SU-DHL-6 (cell line): Measurements from ENCODE around the gene ASB2.
A peak's percentile ranks its signal among the peaks of the same experiment; 100 is the strongest.

Experiments used
- H2AFZ ChIP-seq: fragments of 200-600 bp; sonication (generic); 2 replicates; pipeline ENCODE4 v1.6.1; 2014; ENCODE audit warnings: low read depth, mild to moderate bottlenecking, moderate library complexity, mixed read lengths, antibody characterized with exemption, low read length; ENCODE audit not compliant: severe bottlenecking
- H3F3A ChIP-seq: fragments of 200-600 bp; shearing (Covaris generic); 2 replicates; pipeline ENCODE4 v1.6.0; 2016; ENCODE audit warnings: antibody characterized with exemption, mild to moderate bottlenecking; ENCODE audit not compliant: insufficient read depth
- H3K27ac ChIP-seq: fragments of 200-600 bp; sonication (generic); 2 replicates; pipeline ENCODE4 v1.5.1; 2016; ENCODE audit warnings: low read depth, mild to moderate bottlenecking, low read length, moderate library complexity, mixed read lengths
- H3K27me3 ChIP-seq: fragments of 200-600 bp; sonication (generic), shearing (Covaris generic); 2 replicates; pipeline ENCODE4 v1.6.0; 2014; ENCODE audit warnings: mild to moderate bottlenecking, low read length
- H3K36me3 ChIP-seq: fragments of 200-600 bp; sonication (generic); 2 replicates; pipeline ENCODE4 v1.6.1; 2014; ENCODE audit warnings: mild to moderate bottlenecking, low read length, mixed read lengths
- H3K4me2 ChIP-seq: fragments of 300-600, 200-600 bp; shearing (Covaris generic), sonication (generic); 2 replicates; pipeline ENCODE4 v1.6.0; 2014; ENCODE audit warnings: low read length, low read depth, mild to moderate bottlenecking; ENCODE audit not compliant: poor library complexity, severe bottlenecking
- H3K4me3 ChIP-seq: fragments of 200-600 bp; sonication (generic); 2 replicates; pipeline ENCODE4 v1.5.1; 2014; ENCODE audit warnings: antibody characterized with exemption, low read length, mild to moderate bottlenecking, mixed read lengths; ENCODE audit not compliant: insufficient read depth, poor library complexity, severe bottlenecking
- H3K79me2 ChIP-seq: fragments of 200-600 bp; sonication (generic); 2 replicates; pipeline ENCODE4 v1.6.1; 2014; ENCODE audit warnings: mild to moderate bottlenecking, low read length, moderate library complexity; ENCODE audit not compliant: insufficient read depth
- H3K9ac ChIP-seq: fragments of 200-600 bp; sonication (generic); 2 replicates; pipeline ENCODE4 v1.7.0; 2014; ENCODE audit warnings: mild to moderate bottlenecking, low read length
- H3K9me2 ChIP-seq: fragments of 200-600 bp; sonication (generic); replicated peaks from 2 replicates; pipeline ENCODE4 v1.6.1; 2014; ENCODE audit warnings: low read length; ENCODE audit not compliant: insufficient read depth
- H3K9me3 ChIP-seq: fragments of 200-600 bp; sonication (generic); 2 replicates; pipeline ENCODE4 v1.6.1; 2014; ENCODE audit warnings: low read length, mixed read lengths; ENCODE audit not compliant: insufficient read depth
- H4K20me1 ChIP-seq: fragments of 200-600 bp; sonication (generic); 2 replicates; pipeline ENCODE4 v1.6.1; 2014; ENCODE audit warnings: low read depth, mild to moderate bottlenecking, antibody characterized with exemption, low read length, moderate library complexity, mixed read lengths
- EZH2phosphoT487 ChIP-seq: fragments of 200-600 bp; sonication (generic), shearing (Covaris generic); conservative IDR thresholded peaks from 2 replicates; pipeline ENCODE4 v1.6.1; 2018; ENCODE audit warnings: mild to moderate bottlenecking, antibody characterized with exemption, low read length, moderate library complexity, mixed read lengths
- TF ChIP-seq, protein P1 (sequence below): fragments of 200-600 bp; sonication (generic); IDR thresholded peaks from one replicate; pipeline ENCODE4 v1.5.1; 2017; ENCODE audit warnings: antibody characterized with exemption, mild to moderate bottlenecking, low read length, moderate library complexity; ENCODE audit not compliant: insufficient read depth, poor library complexity, severe bottlenecking

ASB2 gene

DNA sequence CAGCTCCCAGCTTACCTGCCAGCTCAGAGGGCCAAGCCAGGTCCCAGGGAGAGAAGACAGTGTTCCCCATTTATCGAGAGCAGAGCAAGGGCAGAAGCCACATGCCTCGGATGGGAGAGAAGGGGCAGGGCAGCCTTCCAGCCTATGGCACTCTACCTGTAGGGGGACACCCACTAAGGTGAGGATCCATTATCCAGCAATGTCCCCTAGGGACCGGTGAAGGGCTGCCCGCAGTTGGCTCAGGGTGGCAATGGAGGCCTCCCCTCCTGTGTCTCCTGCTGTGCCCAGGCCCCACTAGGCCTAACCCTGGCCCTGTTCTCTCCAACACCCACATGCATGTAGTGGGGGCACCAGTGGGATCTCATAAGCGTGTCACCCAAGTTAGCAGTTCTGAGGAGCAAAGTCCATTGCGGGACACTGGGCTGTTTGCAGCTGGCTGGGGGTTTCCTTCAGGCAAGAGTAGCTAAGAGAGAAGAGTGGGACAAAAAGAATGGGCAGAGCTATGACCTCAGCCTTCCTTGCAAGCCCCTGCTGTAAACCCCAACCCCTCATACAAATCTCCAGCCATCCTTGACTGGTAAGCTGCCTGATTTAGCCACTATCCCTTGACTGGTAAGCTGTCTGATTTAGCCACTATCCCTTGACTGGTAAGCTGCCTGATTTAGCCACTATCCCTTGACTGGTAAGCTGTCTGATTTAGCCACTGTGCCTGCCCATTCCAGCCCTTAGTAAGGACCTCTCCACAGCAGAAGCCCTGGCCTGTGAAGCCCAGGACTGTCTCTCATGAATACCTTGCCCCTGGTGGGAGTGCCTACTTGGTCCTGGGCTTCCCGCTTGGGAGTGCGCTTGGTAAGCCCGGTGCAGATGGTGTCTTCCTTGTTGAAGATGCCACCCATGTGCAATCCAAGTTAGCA, 5.2 kb upstream of the ASB2 start:
- no peak overlapping the region for H2AFZ ChIP-seq
- H3K36me3 ChIP-seq = peaks cover 2% of the 10 kb centered on the region; the same call in 1 of the 2 replicates
- H4K20me1 ChIP-seq = no peaks in the 10 kb centered on the region
- peaks cover 8% of the 10 kb centered on the region; the same call in 1 of the 2 replicates for H3K9me3 ChIP-seq
- peaks cover 29% of the 10 kb centered on the region for H3F3A ChIP-seq
- no peak for TF ChIP-seq EZH2phosphoT487
- TF ChIP-seq, protein P1, sequence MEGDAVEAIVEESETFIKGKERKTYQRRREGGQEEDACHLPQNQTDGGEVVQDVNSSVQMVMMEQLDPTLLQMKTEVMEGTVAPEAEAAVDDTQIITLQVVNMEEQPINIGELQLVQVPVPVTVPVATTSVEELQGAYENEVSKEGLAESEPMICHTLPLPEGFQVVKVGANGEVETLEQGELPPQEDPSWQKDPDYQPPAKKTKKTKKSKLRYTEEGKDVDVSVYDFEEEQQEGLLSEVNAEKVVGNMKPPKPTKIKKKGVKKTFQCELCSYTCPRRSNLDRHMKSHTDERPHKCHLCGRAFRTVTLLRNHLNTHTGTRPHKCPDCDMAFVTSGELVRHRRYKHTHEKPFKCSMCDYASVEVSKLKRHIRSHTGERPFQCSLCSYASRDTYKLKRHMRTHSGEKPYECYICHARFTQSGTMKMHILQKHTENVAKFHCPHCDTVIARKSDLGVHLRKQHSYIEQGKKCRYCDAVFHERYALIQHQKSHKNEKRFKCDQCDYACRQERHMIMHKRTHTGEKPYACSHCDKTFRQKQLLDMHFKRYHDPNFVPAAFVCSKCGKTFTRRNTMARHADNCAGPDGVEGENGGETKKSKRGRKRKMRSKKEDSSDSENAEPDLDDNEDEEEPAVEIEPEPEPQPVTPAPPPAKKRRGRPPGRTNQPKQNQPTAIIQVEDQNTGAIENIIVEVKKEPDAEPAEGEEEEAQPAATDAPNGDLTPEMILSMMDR = no peak
- no peaks in the 10 kb centered on the region for H3K9me2 ChIP-seq
- H3K27ac ChIP-seq = no peak overlapping the region
- no peak overlapping the region for H3K9ac ChIP-seq
- H3K79me2 ChIP-seq = no peaks in the 10 kb centered on the region
- H3K4me3 ChIP-seq = no peak overlapping the region
- H3K4me2 ChIP-seq = no peak overlapping the region
- H3K27me3 ChIP-seq = no peaks in the 10 kb centered on the region

DNA sequence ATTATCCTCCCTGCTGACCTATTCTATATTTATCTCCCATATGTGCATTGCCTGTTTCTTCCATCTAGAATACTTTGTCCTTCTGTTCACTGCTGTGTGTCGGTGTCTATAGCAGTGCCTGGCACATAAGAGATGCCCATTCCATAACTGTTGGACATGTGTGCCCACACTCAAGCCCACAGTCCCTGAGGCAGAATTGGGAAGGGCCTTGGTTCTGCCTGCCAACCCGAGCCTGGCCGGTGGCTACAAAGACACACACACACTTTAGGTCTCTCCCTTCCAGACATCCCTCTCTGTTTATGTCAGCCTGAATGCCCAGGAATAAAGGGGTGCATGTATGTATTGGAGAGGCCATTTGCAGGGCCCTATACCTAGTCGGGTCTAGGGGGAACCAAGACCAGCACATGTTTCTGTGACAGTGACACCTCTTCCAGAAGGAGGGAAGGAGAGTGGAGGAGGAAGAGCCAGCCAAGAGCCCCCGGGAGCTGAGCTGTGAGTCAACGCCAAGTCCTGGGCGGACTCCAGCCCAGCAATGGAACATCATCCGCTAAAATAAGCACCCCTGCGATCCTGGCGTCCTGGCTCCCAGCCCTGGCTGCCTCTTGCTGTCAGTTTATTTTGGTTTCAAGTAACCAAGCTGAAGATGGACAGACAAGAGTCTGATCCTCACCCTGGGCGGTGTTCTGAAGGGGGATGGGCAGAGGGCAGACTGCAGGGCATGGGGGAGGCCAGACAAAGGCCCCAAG, 4.3 kb upstream of the ASB2 start:
- Histone ChIP-seq H3F3A (peaks cover 38% of the 10 kb centered on the region), H3K4me2 (no peak overlapping the region), H4K20me1 (no peaks in the 10 kb centered on the region), H3K4me3 (no peak overlapping the region), H3K9me2 (no peaks in the 10 kb centered on the region), H2AFZ (no peak overlapping the region), H3K27me3 (no peaks in the 10 kb centered on the region), H3K79me2 (no peaks in the 10 kb centered on the region; the same call in 1 of the 2 replicates), H3K9me3 (peaks cover 8% of the 10 kb centered on the region; the same call in 1 of the 2 replicates), H3K27ac (peak overlapping the region; percentile 99), H3K36me3 (peaks cover 2% of the 10 kb centered on the region; the same call in 1 of the 2 replicates), H3K9ac (peak overlapping the region; percentile 7; the same call in 1 of the 2 replicates)
- TF ChIP-seq, protein P1 = no peak
- no peak for TF ChIP-seq EZH2phosphoT487

DNA sequence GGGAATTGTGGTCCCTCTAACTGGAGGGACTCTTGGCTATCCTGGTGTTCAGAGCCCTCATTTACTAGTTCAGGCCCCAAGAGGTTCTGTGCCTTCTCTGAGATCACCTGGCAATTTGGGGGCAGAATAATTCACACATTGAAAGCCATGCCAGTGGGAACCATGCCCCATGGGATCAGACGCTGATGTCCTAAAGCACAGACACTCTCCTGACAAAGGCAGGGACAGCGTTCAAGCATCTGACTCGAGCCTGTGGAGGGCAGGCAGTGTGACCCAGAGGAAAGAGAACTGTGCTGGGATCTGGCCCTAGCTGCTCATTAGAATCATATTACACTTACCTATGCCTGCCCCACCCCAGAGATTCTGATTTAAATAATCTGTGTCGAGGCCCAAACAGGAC, 2.4 kb upstream of the ASB2 start:
- Histone ChIP-seq H3K79me2 (peaks cover 8% of the 10 kb centered on the region), H3K4me3 (peak overlapping the region; percentile 13), H2AFZ (no peak overlapping the region), H3K9ac (peak overlapping the region; percentile 66), H3K36me3 (peaks cover 2% of the 10 kb centered on the region; the same call in 1 of the 2 replicates), H3K9me2 (no peaks in the 10 kb centered on the region), H3F3A (peaks cover 43% of the 10 kb centered on the region), H3K4me2 (peak overlapping the region; percentile 73), H3K9me3 (peaks cover 8% of the 10 kb centered on the region; the same call in 1 of the 2 replicates), H4K20me1 (no peaks in the 10 kb centered on the region), H3K27me3 (no peaks in the 10 kb centered on the region), H3K27ac (peak overlapping the region; percentile 99)
- no peak for TF ChIP-seq EZH2phosphoT487
- TF ChIP-seq, protein P1 = no peak
